GM12878 (cell line): Measurements from ENCODE around the gene LRRC59. TPM values are rescaled to one million over a fixed set of nuclear protein-coding genes. Genes with fewer than 3 reads are reported as not detected.

Experiments used
- BACH1 ChIP-seq: fragments of 450-650 bp; IDR thresholded peaks from 2 replicates; pipeline ENCODE4 v1.6.1; 2017; ENCODE audit warnings: mild to moderate bottlenecking, borderline replicate concordance
- BRCA1 ChIP-seq: IDR thresholded peaks from 2 replicates; pipeline ENCODE4 v1.6.1; 2011; ENCODE audit warnings: low read depth, low read length, improper control_type of control experiment
- DPF2 ChIP-seq: fragments of 450-650 bp; IDR thresholded peaks from 2 replicates; pipeline ENCODE4 v1.6.1; 2017; ENCODE audit warnings: mild to moderate bottlenecking
- FOXK2 ChIP-seq: fragments of 450-650 bp; IDR thresholded peaks from 2 replicates; pipeline ENCODE4 v1.6.1; 2017; ENCODE audit warnings: mild to moderate bottlenecking, moderate library complexity
- IKZF2 ChIP-seq, 2 experiments: fragments of 450-650 bp; IDR thresholded peaks; 2 replicates each; pipeline ENCODE4 v1.6.1; 2017; ENCODE audit warnings: mild to moderate bottlenecking in 2 of 2, moderate library complexity in 2 of 2
- KAT2A ChIP-seq: conservative IDR thresholded peaks from 2 replicates; pipeline ENCODE4 v1.6.1; 2011; ENCODE audit warnings: low read depth, low read length; ENCODE audit not compliant: control insufficient read depth
- LARP7 ChIP-seq: fragments of 450-650 bp; IDR thresholded peaks from 2 replicates; pipeline ENCODE4 v1.6.1; 2017; ENCODE audit warnings: mild to moderate bottlenecking
- MTA2 ChIP-seq: fragments of 450-650 bp; IDR thresholded peaks from 2 replicates; pipeline ENCODE4 v1.6.1; 2016; ENCODE audit warnings: low read depth, mild to moderate bottlenecking, moderate library complexity
- NR2C1 ChIP-seq: fragments of 450-650 bp; IDR thresholded peaks from 2 replicates; pipeline ENCODE4 v1.6.1; 2017; ENCODE audit warnings: antibody characterized with exemption, mild to moderate bottlenecking, moderate library complexity
- POLR2AphosphoS2 ChIP-seq: IDR thresholded peaks from 2 replicates; pipeline ENCODE4 v1.6.1; 2011; ENCODE audit warnings: low read depth, mild to moderate bottlenecking, low read length, improper control_type of control experiment, moderate library complexity
- RAD51 ChIP-seq: fragments of 450-650 bp; IDR thresholded peaks from 2 replicates; pipeline ENCODE4 v1.6.1; 2016; ENCODE audit warnings: moderate library complexity, mild to moderate bottlenecking, inconsistent platforms
- SIX5 ChIP-seq: IDR thresholded peaks from 2 replicates; pipeline ENCODE4 v1.6.1; 2011; ENCODE audit warnings: mild to moderate bottlenecking, low read depth, low read length, moderate library complexity; ENCODE audit not compliant: severe bottlenecking
- polyA plus RNA-seq, 11 experiments: library from polyadenylated mRNA; depleted of rRNA in 4 of 11; unstranded in 6 of 11; stranded (reverse) in 5 of 11; fragments of >200 nt; fragmentation: Nextera tagmentation in 4 of 11; fragmentation: Illumina TruSeq in 1 of 11; extraction: Ambion mirVana in 4 of 11; extraction: Trizol in 1 of 11; gene quantifications; 1 replicate in 1 of 11; 2 replicates in 10 of 11; pipeline versions ENCODE4 v1.2.1 to v1.2.3, GENCODE V29; 2011 to 2016; ENCODE audit warnings: inconsistent platforms in 2 of 11, missing spikeins in 2 of 11, low read depth in 1 of 11
- total RNA-seq, 4 experiments: library from RNA; depleted of rRNA in 3 of 4; stranded (reverse); fragments of >200 nt in 3 of 4; fragmentation: Illumina TruSeq in 1 of 4; extraction: Trizol in 1 of 4; gene quantifications; 2 replicates each; pipeline versions ENCODE4 v1.2.1 to v1.2.3, GENCODE V29; 2013 to 2021
- TF ChIP-seq, protein P1 (sequence below): IDR thresholded peaks from 2 replicates; pipeline ENCODE4 v1.6.1; 2012; ENCODE audit warnings: low read depth, low read length, improper control_type of control experiment
- TF ChIP-seq, protein P2 (sequence below): fragments of 150-350 bp; IDR thresholded peaks from 2 replicates; pipeline ENCODE4 v1.6.1; 2014; ENCODE audit warnings: mild to moderate bottlenecking, low read depth, low read length
- TF ChIP-seq, protein P3 (sequence below): fragments of 450-650 bp; formaldehyde crosslinking; IDR thresholded peaks from 2 replicates; pipeline ENCODE4 v1.5.0; 2022; ENCODE audit warnings: mild to moderate bottlenecking, missing genetic modification characterization
- TF ChIP-seq, protein P4 (sequence below): fragments of 450-650 bp; IDR thresholded peaks from 2 replicates; pipeline ENCODE4 v1.6.1; 2018; ENCODE audit warnings: borderline replicate concordance, mild to moderate bottlenecking; ENCODE audit not compliant: partially characterized antibody
- TF ChIP-seq, protein P5 (sequence below): fragments of 450-650 bp; IDR thresholded peaks from 2 replicates; pipeline ENCODE4 v1.6.1; 2017; ENCODE audit warnings: low read depth, mild to moderate bottlenecking, moderate library complexity

LRRC59 gene
- total and polyA plus RNA-seq, 10 of the 15 experiments (the other 5 are each of a cell fraction or from before 2014, with no cell fraction given), result 8.8 to 82.2 (median 63.0) TPM

DNA sequence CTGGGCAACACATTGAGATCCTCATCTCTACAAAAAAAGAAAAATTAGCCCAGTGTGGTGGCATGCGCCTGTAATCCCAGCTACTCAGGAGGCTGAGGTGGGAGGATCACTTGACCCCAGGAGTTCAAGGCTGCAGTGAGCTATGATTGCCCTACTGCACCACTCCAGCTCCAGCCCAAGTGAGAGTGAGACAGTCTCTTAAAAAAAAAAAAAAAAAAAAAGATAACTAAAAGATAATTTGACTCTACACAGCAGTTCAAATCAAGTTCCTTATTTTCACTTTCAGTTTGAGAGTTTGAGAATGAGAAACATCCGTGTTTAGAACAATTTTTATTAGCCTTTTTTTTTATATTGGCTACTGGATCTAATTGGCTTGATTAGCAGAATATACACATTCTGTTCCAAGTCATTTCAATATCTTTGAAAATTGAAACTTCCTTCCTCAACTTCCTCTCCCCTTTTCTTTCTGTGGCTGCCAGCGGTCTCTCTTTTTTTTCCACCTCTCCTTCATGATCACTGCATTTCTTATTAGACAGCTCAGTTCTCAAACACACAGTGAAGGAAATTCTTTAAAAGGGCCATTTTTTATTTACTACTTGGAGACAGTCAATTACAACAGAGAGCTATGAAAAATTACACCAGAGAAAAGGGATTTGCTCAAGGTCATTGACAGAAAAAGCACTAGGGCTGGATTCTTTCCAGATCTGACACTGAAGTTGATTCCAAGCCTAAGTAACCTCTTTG, 24.2 kb upstream of the LRRC59 start (continued):
- TF ChIP-seq BACH1 (no peak), SIX5 (no peak), KAT2A (no peak), NR2C1 (no peak), MTA2 (peak; percentile 60; the same call in 1 of the 2 replicates), DPF2 (no peak), FOXK2 (no peak), POLR2AphosphoS2 (no peak), RAD51 (no peak), LARP7 (no peak), IKZF2 (IDR thresholded peaks at IDR 0.05) (no peak), BRCA1 (no peak)
- TF ChIP-seq, protein P1, sequence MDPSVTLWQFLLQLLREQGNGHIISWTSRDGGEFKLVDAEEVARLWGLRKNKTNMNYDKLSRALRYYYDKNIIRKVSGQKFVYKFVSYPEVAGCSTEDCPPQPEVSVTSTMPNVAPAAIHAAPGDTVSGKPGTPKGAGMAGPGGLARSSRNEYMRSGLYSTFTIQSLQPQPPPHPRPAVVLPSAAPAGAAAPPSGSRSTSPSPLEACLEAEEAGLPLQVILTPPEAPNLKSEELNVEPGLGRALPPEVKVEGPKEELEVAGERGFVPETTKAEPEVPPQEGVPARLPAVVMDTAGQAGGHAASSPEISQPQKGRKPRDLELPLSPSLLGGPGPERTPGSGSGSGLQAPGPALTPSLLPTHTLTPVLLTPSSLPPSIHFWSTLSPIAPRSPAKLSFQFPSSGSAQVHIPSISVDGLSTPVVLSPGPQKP, result no peak
- TF ChIP-seq, protein P2, sequence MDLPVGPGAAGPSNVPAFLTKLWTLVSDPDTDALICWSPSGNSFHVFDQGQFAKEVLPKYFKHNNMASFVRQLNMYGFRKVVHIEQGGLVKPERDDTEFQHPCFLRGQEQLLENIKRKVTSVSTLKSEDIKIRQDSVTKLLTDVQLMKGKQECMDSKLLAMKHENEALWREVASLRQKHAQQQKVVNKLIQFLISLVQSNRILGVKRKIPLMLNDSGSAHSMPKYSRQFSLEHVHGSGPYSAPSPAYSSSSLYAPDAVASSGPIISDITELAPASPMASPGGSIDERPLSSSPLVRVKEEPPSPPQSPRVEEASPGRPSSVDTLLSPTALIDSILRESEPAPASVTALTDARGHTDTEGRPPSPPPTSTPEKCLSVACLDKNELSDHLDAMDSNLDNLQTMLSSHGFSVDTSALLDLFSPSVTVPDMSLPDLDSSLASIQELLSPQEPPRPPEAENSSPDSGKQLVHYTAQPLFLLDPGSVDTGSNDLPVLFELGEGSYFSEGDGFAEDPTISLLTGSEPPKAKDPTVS, result no peak
- TF ChIP-seq, protein P3, sequence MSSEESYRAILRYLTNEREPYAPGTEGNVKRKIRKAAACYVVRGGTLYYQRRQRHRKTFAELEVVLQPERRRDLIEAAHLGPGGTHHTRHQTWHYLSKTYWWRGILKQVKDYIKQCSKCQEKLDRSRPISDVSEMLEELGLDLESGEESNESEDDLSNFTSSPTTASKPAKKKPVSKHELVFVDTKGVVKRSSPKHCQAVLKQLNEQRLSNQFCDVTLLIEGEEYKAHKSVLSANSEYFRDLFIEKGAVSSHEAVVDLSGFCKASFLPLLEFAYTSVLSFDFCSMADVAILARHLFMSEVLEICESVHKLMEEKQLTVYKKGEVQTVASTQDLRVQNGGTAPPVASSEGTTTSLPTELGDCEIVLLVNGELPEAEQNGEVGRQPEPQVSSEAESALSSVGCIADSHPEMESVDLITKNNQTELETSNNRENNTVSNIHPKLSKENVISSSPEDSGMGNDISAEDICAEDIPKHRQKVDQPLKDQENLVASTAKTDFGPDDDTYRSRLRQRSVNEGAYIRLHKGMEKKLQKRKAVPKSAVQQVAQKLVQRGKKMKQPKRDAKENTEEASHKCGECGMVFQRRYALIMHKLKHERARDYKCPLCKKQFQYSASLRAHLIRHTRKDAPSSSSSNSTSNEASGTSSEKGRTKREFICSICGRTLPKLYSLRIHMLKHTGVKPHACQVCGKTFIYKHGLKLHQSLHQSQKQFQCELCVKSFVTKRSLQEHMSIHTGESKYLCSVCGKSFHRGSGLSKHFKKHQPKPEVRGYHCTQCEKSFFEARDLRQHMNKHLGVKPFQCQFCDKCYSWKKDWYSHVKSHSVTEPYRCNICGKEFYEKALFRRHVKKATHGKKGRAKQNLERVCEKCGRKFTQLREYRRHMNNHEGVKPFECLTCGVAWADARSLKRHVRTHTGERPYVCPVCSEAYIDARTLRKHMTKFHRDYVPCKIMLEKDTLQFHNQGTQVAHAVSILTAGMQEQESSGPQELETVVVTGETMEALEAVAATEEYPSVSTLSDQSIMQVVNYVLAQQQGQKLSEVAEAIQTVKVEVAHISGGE, result no peak
- TF ChIP-seq, protein P4, sequence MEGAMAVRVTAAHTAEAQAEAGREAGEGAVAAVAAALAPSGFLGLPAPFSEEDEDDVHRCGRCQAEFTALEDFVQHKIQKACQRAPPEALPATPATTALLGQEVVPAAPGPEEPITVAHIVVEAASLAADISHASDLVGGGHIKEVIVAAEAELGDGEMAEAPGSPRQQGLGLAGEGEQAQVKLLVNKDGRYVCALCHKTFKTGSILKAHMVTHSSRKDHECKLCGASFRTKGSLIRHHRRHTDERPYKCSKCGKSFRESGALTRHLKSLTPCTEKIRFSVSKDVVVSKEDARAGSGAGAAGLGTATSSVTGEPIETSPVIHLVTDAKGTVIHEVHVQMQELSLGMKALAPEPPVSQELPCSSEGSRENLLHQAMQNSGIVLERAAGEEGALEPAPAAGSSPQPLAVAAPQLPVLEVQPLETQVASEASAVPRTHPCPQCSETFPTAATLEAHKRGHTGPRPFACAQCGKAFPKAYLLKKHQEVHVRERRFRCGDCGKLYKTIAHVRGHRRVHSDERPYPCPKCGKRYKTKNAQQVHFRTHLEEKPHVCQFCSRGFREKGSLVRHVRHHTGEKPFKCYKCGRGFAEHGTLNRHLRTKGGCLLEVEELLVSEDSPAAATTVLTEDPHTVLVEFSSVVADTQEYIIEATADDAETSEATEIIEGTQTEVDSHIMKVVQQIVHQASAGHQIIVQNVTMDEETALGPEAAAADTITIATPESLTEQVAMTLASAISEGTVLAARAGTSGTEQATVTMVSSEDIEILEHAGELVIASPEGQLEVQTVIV, result no peak
- TF ChIP-seq, protein P5, sequence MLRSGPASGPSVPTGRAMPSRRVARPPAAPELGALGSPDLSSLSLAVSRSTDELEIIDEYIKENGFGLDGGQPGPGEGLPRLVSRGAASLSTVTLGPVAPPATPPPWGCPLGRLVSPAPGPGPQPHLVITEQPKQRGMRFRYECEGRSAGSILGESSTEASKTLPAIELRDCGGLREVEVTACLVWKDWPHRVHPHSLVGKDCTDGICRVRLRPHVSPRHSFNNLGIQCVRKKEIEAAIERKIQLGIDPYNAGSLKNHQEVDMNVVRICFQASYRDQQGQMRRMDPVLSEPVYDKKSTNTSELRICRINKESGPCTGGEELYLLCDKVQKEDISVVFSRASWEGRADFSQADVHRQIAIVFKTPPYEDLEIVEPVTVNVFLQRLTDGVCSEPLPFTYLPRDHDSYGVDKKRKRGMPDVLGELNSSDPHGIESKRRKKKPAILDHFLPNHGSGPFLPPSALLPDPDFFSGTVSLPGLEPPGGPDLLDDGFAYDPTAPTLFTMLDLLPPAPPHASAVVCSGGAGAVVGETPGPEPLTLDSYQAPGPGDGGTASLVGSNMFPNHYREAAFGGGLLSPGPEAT, result no peak
